IMR-90 (cell line): ENCODE results near the gene PCBP3. TPM values are rescaled to one million over a fixed set of nuclear protein-coding genes. Genes with fewer than 3 reads are reported as not detected.
A peak's percentile ranks its signal among the peaks of the same experiment; 100 is the strongest.

ENCODE experiments used
- ATAC-seq: fragments of 200-7000 bp; cut with Tn5 transposase; 2 replicates; pipeline ENCODE4 v1.9.1; 2020; ENCODE audit warnings: low read depth, mild to moderate bottlenecking, moderate library complexity
- BruUV-seq: library from RNA; stranded (reverse); fragments of 400-500 nt; replicated peaks from 2 replicates; lab custom pipeline; 2021; lab: Mats Ljungman, UMichigan
- CTCF ChIA-PET: fragments of 300-600 bp; formaldehyde crosslinking; extraction: SDS; loops from one replicate; lab custom pipeline; 2021; ENCODE audit warnings: antibody characterized with exemption; lab: Yijun Ruan, JAX
- POLR2A ChIA-PET: fragments of 300-600 bp; sonication (Branson Sonifier 250); formaldehyde crosslinking; loops from one replicate; lab custom pipeline; 2022; ENCODE audit warnings: antibody characterized with exemption; ENCODE audit not compliant: unreplicated experiment; lab: Charles Lee
- DNase-seq: peaks from one replicate; pipeline ENCODE4 v3.0.0; 2013
- H2AFZ ChIP-seq: replicated peaks from 2 replicates; pipeline ENCODE3; 2013; ENCODE audit warnings: low read length, mild to moderate bottlenecking; ENCODE audit not compliant: poor library complexity
- H2AK5ac ChIP-seq: 2 replicates; pipeline ENCODE4 v1.6.1; 2013; ENCODE audit warnings: low read depth, low read length, inconsistent platforms
- H2AK9ac ChIP-seq: replicated peaks from 2 replicates; pipeline ENCODE3; 2013; ENCODE audit warnings: mild to moderate bottlenecking, low read depth, low read length, moderate library complexity; ENCODE audit not compliant: poor library complexity
- H2BK120ac ChIP-seq: 2 replicates; pipeline ENCODE4 v1.6.1; 2013; ENCODE audit warnings: low read depth, low read length, inconsistent platforms
- H2BK15ac ChIP-seq: 3 replicates; pipeline ENCODE4 v1.6.1; 2013; ENCODE audit warnings: low read depth, low read length, inconsistent platforms
- H2BK20ac ChIP-seq: 2 replicates; pipeline ENCODE4 v1.6.1; 2013; ENCODE audit warnings: low read depth, mild to moderate bottlenecking, inconsistent platforms, low read length, moderate library complexity
- H2BK5ac ChIP-seq: 2 replicates; pipeline ENCODE4 v1.6.1; 2013; ENCODE audit warnings: mild to moderate bottlenecking, low read depth, low read length, inconsistent platforms; ENCODE audit not compliant: poor library complexity, severe bottlenecking
- H3K14ac ChIP-seq: replicated peaks from 2 replicates; pipeline ENCODE4 v1.6.1; 2013; ENCODE audit warnings: low read depth, low read length, inconsistent platforms
- H3K18ac ChIP-seq: 2 replicates; pipeline ENCODE4 v1.6.1; 2013; ENCODE audit warnings: low read depth, low read length, control low read depth
- H3K23ac ChIP-seq: 2 replicates; pipeline ENCODE4 v1.6.1; 2013; ENCODE audit warnings: low read depth, low read length, inconsistent platforms
- H3K27ac ChIP-seq: 2 replicates; pipeline ENCODE4 v1.5.1; 2013; ENCODE audit warnings: mild to moderate bottlenecking, control low read depth, low read length; ENCODE audit not compliant: insufficient read depth
- H3K27me3 ChIP-seq: 2 replicates; pipeline ENCODE4 v1.6.1; 2013; ENCODE audit warnings: low read length; ENCODE audit not compliant: control insufficient read depth, insufficient read depth
- H3K36me3 ChIP-seq: 2 replicates; pipeline ENCODE4 v1.6.1; 2013; ENCODE audit warnings: low read length, mixed read lengths; ENCODE audit not compliant: control insufficient read depth, insufficient read depth
- H3K4ac ChIP-seq: 2 replicates; pipeline ENCODE4 v1.6.1; 2013; ENCODE audit warnings: low read depth, low read length, inconsistent platforms
- H3K4me1 ChIP-seq: 2 replicates; pipeline ENCODE4 v1.6.1; 2013; ENCODE audit warnings: low read length, mixed read lengths; ENCODE audit not compliant: control insufficient read depth, insufficient read depth
- H3K4me2 ChIP-seq: 2 replicates; pipeline ENCODE4 v1.6.1; 2013; ENCODE audit warnings: low read depth, mild to moderate bottlenecking, control low read depth, low read length, moderate library complexity
- H3K4me3 ChIP-seq: 2 replicates; pipeline ENCODE4 v1.5.1; 2013; ENCODE audit warnings: low read depth, mild to moderate bottlenecking, control low read depth, low read length, moderate library complexity; ENCODE audit not compliant: insufficient read depth
- H3K56ac ChIP-seq: 2 replicates; pipeline ENCODE4 v1.6.1; 2013; ENCODE audit warnings: low read length, inconsistent platforms; ENCODE audit not compliant: insufficient read depth; ENCODE audit errors: extremely low read depth
- H3K79me1 ChIP-seq, 2 experiments: 2 replicates each; pipeline ENCODE4 v1.6.1; 2013; ENCODE audit warnings: low read length in 2 of 2, inconsistent platforms in 1 of 2, low read depth in 1 of 2
- H3K9ac ChIP-seq: 2 replicates; pipeline ENCODE4 v1.6.1; 2013; ENCODE audit warnings: low read depth, low read length, control low read depth
- H3K9me1 ChIP-seq: 2 replicates; pipeline ENCODE4 v1.6.1; 2013; ENCODE audit warnings: low read length, inconsistent platforms; ENCODE audit not compliant: insufficient read depth
- H3K9me3 ChIP-seq: 2 replicates; pipeline ENCODE4 v1.6.1; 2013; ENCODE audit warnings: low read length; ENCODE audit not compliant: control insufficient read depth, insufficient read depth
- H4K20me1 ChIP-seq: 2 replicates; pipeline ENCODE4 v1.6.1; 2013; ENCODE audit warnings: low read length, inconsistent platforms; ENCODE audit not compliant: insufficient read depth
- H4K5ac ChIP-seq: 2 replicates; pipeline ENCODE4 v1.6.1; 2013; ENCODE audit warnings: mild to moderate bottlenecking, low read depth, low read length, control low read depth
- H4K8ac ChIP-seq, 2 experiments: 2 replicates each; pipeline ENCODE4 v1.6.1; 2013; ENCODE audit warnings: low read depth in 2 of 2, low read length in 2 of 2, control low read depth in 1 of 2, inconsistent platforms in 1 of 2
- H4K91ac ChIP-seq: 2 replicates; pipeline ENCODE4 v1.6.1; 2013; ENCODE audit warnings: low read depth, low read length, inconsistent platforms; ENCODE audit not compliant: insufficient read depth
- BHLHE40 ChIP-seq: fragments of 150-350 bp; IDR thresholded peaks from 2 replicates; pipeline ENCODE4 v1.6.1; 2016; ENCODE audit warnings: mild to moderate bottlenecking, low read depth, low read length
- CEBPB ChIP-seq: IDR thresholded peaks from 2 replicates; pipeline ENCODE4 v1.6.1; 2012; ENCODE audit warnings: low read depth, low read length, improper control_type of control experiment
- FOS ChIP-seq: fragments of 150-350 bp; IDR thresholded peaks from 2 replicates; pipeline ENCODE4 v1.6.1; 2016; ENCODE audit warnings: low read depth, low read length
- MAZ ChIP-seq: IDR thresholded peaks from 2 replicates; pipeline ENCODE4 v1.6.1; 2012; ENCODE audit warnings: low read depth, mild to moderate bottlenecking, low read length, improper control_type of control experiment, moderate library complexity, borderline replicate concordance
- RAD21 ChIP-seq: IDR thresholded peaks from 2 replicates; pipeline ENCODE4 v1.6.1; 2012; ENCODE audit warnings: low read length, improper control_type of control experiment
- RCOR1 ChIP-seq: IDR thresholded peaks from 2 replicates; pipeline ENCODE4 v1.6.1; 2012; ENCODE audit warnings: mild to moderate bottlenecking, low read length, improper control_type of control experiment; ENCODE audit not compliant: insufficient replicate concordance
- RFX5 ChIP-seq: IDR thresholded peaks from 2 replicates; pipeline ENCODE4 v1.8.0; 2012; ENCODE audit warnings: low read depth, mild to moderate bottlenecking, low read length, moderate library complexity
- SMC3 ChIP-seq: fragments of 150-350 bp; IDR thresholded peaks from 2 replicates; pipeline ENCODE4 v1.6.1; 2016; ENCODE audit warnings: low read depth, mild to moderate bottlenecking, antibody characterized with exemption, low read length, moderate library complexity
- WGBS, 2 experiments: methylation state at CpG; one replicate each; pipeline versions ENCODE4 v1.1.5 to v1.1.7; 2013; ENCODE audit warnings: missing lambda C conversion rate in 2 of 2; ENCODE audit not compliant: insufficient read length in 1 of 2; ENCODE audit errors: extremely low coverage in 2 of 2; 5-methylcytosine and 5-hydroxymethylcytosine counted together
- dilution Hi-C: fragments of 300-500 bp; cut with HindIII; formaldehyde crosslinking; loops from one replicate; pipeline ENCODE4 v1.14.3; 2018; ENCODE audit warnings: low sequenced_read_pairs; ENCODE audit not compliant: unreplicated experiment
- in situ Hi-C: fragments of 300-500 bp; cut with MboI; formaldehyde crosslinking; loops from 3 replicates; pipeline ENCODE4 v1.14.3; 2019; ENCODE audit warnings: low sequenced_read_pairs, inconsistent platforms, mixed read lengths
- intact Hi-C: fragments of 100-400 bp; cut with micrococcal nuclease; formaldehyde crosslinking; loops from 2 replicates; pipeline ENCODE4 v1.10.0; 2022
- polyA plus RNA-seq, 3 experiments: library from polyadenylated mRNA; depleted of rRNA; stranded (reverse); fragments of >200 nt; gene quantifications; 2 replicates each; pipeline ENCODE4 v1.2.3, GENCODE V29; 2012; ENCODE audit warnings: low replicate concordance in 1 of 3
- total RNA-seq: library from RNA; depleted of rRNA; stranded (reverse); fragments of >200 nt; gene quantifications from 2 replicates; pipeline ENCODE4 v1.2.3, GENCODE V29; 2012
- TF ChIP-seq, protein P1 (sequence below): conservative IDR thresholded peaks from 2 replicates; pipeline ENCODE4 v1.5.1; 2012; ENCODE audit warnings: mild to moderate bottlenecking, low read depth, low read length, improper control_type of control experiment
- TF ChIP-seq, protein P2 (sequence below): fragments of 150-350 bp; IDR thresholded peaks from 2 replicates; pipeline ENCODE4 v1.6.1; 2016; ENCODE audit warnings: low read depth, mild to moderate bottlenecking, low read length, moderate library complexity, borderline replicate concordance
- TF ChIP-seq, protein P3 (sequence below): fragments of 150-350 bp; IDR thresholded peaks from 2 replicates; pipeline ENCODE4 v1.6.1; 2017; ENCODE audit warnings: mild to moderate bottlenecking, antibody characterized with exemption, low read length, low read depth

PCBP3 gene
- total and polyA plus RNA-seq, 2 of the 4 experiments (the other 2 are of a cell fraction), result 2.9 to 3.9 TPM

DNA sequence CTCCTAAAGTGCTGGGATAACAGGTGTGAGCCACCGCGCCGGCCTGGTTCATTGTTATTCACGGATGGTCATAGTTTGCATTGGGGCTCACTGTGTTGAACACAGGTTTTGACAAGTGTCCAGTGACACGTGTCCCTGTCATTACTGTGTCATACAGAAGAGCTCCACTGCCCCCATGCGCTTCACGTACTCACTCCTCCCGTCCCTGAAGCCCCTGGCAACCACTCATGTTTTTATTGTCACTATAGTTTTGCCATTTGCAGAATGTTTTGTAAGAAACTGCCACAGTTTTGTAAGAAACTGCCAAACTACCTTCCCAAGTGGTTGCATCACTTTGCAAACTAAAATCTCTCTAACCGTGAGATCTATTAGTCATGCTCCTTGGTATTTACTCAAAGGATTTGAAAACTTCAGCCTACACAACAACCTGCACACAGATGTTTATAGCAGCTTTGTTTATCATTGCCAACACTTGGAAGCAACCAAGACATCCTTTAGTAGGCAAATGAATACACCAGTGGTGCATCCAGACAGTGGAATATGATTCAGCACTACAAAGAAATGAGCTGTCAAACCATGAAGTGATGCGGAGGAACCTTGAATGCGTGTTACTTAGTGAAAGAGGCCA lies 174.9 kb downstream of the PCBP3 start (continued):
- TF ChIP-seq RAD21, result no peak
- TF ChIP-seq BHLHE40, result peak; percentile 76

DNA sequence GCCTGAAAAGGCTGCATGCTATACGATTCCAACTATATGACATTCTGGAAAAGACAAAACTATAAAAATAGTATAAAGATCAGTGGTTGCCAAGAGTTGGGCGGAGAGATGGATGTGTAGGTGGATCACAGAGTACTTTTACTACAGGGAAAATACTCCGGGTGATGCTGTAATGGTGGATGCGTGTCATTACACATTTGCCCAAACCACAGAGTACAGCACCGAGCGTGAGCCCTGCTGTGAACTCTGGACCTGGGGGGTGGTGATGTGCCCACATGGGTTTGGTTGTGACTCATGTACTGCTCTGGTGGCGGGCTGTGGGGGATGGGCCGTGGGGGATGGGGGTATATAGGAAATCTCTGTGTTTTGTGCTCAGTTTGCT lies 175.4 kb downstream of the PCBP3 start:
- H4K5ac ChIP-seq, result no peak overlapping the region
- H4K91ac ChIP-seq, result 0 out of 2 replicates have a peak overlapping the region, but pooled peaks have one; percentile 3
- H3K23ac ChIP-seq, result no peak overlapping the region; the same call in 1 of the 2 replicates
- no peak overlapping the region for H3K18ac ChIP-seq
- H3K14ac ChIP-seq, result no peak overlapping the region
- H3K9me1 ChIP-seq, result peaks cover 11% of the 10 kb centered on the region
- no TSS peak for BruUV-seq
- H3K9ac ChIP-seq, result no peak overlapping the region
- no peaks in the 10 kb centered on the region for H3K79me1 ChIP-seq
- H2BK20ac ChIP-seq, result 0 out of 2 replicates have a peak overlapping the region, but pooled peaks have one; percentile 73
- H3K27me3 ChIP-seq, result no peaks in the 10 kb centered on the region
- no peak overlapping the region for H3K4me2 ChIP-seq
- H2BK5ac ChIP-seq, result peak overlapping the region; percentile 74
- H3K36me3 ChIP-seq, result no peaks in the 10 kb centered on the region
- ATAC-seq, result peak; percentile 15
- peaks cover 11% of the 10 kb centered on the region; the same call in 1 of the 2 replicates for H4K20me1 ChIP-seq
- CTCF ChIA-PET, result no interaction called here
- dilution Hi-C loops, result no loop called here
- H3K4me3 ChIP-seq, result no peak overlapping the region
- POLR2A ChIA-PET, result no interaction called here
- peak overlapping the region; percentile 74; the same call in 1 of the 2 replicates for H2BK120ac ChIP-seq
- H2BK15ac ChIP-seq, result no peak overlapping the region; the same call in 2 of the 3 replicates
- peaks cover 16% of the 10 kb centered on the region for H3K4me1 ChIP-seq
- H3K27ac ChIP-seq, result no peak overlapping the region; the same call in 1 of the 2 replicates
- no peak for TF ChIP-seq RFX5
- TF ChIP-seq RAD21, result no peak
- TF ChIP-seq RCOR1, result peak; percentile 3
- TF ChIP-seq, protein P1, sequence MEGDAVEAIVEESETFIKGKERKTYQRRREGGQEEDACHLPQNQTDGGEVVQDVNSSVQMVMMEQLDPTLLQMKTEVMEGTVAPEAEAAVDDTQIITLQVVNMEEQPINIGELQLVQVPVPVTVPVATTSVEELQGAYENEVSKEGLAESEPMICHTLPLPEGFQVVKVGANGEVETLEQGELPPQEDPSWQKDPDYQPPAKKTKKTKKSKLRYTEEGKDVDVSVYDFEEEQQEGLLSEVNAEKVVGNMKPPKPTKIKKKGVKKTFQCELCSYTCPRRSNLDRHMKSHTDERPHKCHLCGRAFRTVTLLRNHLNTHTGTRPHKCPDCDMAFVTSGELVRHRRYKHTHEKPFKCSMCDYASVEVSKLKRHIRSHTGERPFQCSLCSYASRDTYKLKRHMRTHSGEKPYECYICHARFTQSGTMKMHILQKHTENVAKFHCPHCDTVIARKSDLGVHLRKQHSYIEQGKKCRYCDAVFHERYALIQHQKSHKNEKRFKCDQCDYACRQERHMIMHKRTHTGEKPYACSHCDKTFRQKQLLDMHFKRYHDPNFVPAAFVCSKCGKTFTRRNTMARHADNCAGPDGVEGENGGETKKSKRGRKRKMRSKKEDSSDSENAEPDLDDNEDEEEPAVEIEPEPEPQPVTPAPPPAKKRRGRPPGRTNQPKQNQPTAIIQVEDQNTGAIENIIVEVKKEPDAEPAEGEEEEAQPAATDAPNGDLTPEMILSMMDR, result peak; percentile 6; the same call in 1 of the 2 replicates
- no peak; the same call in 1 of the 2 replicates for TF ChIP-seq MAZ
- peak; percentile 10; the same call in 1 of the 2 replicates for TF ChIP-seq SMC3
- TF ChIP-seq, protein P2, sequence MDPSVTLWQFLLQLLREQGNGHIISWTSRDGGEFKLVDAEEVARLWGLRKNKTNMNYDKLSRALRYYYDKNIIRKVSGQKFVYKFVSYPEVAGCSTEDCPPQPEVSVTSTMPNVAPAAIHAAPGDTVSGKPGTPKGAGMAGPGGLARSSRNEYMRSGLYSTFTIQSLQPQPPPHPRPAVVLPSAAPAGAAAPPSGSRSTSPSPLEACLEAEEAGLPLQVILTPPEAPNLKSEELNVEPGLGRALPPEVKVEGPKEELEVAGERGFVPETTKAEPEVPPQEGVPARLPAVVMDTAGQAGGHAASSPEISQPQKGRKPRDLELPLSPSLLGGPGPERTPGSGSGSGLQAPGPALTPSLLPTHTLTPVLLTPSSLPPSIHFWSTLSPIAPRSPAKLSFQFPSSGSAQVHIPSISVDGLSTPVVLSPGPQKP, result no peak
- TF ChIP-seq CEBPB, result peak; percentile 31; the same call in 1 of the 2 replicates
- peak; percentile 78 for TF ChIP-seq BHLHE40
- peak; percentile 64 for TF ChIP-seq FOS
- TF ChIP-seq, protein P3, sequence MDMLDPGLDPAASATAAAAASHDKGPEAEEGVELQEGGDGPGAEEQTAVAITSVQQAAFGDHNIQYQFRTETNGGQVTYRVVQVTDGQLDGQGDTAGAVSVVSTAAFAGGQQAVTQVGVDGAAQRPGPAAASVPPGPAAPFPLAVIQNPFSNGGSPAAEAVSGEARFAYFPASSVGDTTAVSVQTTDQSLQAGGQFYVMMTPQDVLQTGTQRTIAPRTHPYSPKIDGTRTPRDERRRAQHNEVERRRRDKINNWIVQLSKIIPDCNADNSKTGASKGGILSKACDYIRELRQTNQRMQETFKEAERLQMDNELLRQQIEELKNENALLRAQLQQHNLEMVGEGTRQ, result 0 out of 2 replicates have a peak, but pooled peaks have one; percentile 21
- H2AK5ac ChIP-seq, result peak overlapping the region; percentile 85; the same call in 1 of the 2 replicates
- intact Hi-C loops, result loop anchor here (5.0 kb wide), 1 partner anchor 177 kb away; the partner anchor contains the start of gene PCBP3
- in situ Hi-C loops, result loop anchor here (5.0 kb wide), 1 partner anchor 262 kb away; no protein-coding TSS in a partner anchor
- no peak overlapping the region for H2AFZ ChIP-seq
- peak overlapping the region; percentile 87 for H3K4ac ChIP-seq
- no peak overlapping the region for H3K56ac ChIP-seq
- H4K8ac ChIP-seq, result no peak overlapping the region
- H2AK9ac ChIP-seq, result no peak overlapping the region
- no CpG with 5 or more reads among the region's 8 CpGs for WGBS, 2 experiments
- no peaks in the 10 kb centered on the region for H3K9me3 ChIP-seq
- DNase-seq, result peak; percentile 84
